Renal cortical epithelial cell (primary cell): ENCODE measurements around the gene COQ5. TPM values are rescaled to one million over a fixed set of nuclear protein-coding genes. Genes with fewer than 3 reads are reported as not detected.
"Not testable (repeated sequence)": the region's sequence is repeated elsewhere in the genome, so short reads cannot be mapped to it uniquely, and the experiment has no call there.

Experiments used
- DNase-seq: peaks from one replicate; pipeline ENCODE4 v3.0.0-alpha.2; 2011; ENCODE audit warnings: low read depth
- total RNA-seq: library from RNA; depleted of rRNA; stranded (reverse); fragments of >200 nt; gene quantifications from 2 replicates; pipeline ENCODE4 v1.2.3, GENCODE V29; 2014

COQ5 gene
- 46.6 and 50.0 TPM in 2 replicates for total RNA-seq

DNA sequence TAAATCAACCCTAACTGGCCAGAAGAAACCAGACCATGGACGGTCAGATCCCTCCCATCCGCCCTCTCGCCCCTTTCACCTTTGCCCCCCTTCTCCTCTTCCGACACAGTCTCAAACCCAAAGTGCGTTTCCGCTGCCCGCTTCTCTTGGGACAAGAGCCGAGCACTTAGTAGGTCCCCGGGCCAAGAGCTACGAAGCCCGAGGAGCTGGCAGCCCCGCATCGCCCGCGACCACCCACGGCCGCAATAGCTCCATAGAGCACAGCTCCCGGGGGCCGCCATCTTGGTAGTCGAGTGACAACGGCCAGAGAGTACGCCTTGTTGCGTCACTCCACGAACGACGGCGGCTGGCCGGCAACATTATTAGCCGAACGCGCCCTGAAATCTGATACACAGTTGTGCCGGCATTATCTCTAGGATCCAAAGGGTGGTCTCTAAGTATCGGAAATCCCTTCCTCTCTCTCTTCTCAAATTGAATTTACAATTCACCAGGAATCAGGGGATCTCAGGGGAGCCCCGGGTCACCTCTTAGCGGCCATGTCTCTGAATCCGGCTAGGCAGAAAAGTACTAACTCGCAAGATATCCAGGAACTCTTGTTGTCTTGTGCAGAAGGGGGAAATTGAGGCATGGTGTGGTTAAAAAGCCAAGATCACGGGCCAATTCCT lies at the start of gene COQ5:
TSS of gene COQ5 (minus strand) at position 298 of the 665 bp plus-strand sequence. CDS start at position 281, 17 bp downstream.
- peak; percentile 64 for DNase-seq

DNA sequence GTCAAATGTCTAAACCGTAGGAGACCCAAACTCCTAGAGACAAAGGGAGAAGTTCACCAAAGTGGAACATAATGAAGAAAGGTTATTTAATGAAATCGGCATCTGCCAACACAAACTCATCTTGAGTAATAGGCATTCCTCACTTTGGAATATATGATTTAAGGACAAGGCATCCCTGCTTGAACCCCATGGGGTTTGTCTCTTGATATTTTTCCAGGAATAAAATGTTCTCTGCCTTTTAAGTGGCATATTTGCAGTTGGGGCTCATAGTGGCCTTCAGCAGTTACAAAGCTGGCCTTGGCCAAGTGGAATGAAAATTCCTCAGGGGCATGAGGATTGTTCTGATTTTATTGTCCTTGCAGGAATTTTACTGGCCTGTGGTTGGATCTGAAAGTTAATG lies 45.1 kb upstream of the COQ5 start:
- DNase-seq, result no peak

- no peak for DNase-seq
Observed at GRCh38 chr12:120573560-120573959, 44.6 kb upstream of the COQ5 start.

DNA sequence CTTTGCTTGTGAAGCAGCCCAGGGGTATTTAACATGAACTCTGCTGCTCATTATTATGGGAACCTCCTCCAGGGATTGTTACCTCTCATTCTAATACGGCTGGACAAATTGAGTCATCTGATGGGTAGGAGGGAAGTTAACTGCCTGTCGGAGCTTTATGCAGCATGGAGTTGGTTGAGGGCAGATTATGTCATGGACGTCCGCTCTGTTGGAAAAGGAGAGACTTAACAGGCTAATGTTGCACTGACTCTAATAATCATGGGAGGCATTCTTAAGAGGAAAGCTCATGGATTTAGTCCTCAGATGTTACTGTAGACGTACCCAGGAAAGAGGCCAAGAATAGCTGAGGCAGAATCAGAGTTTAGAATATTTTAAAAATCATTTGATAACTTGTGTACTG lies 42.3 kb upstream of the COQ5 start:
- no peak for DNase-seq

- DNase-seq, result no peak
Observed at GRCh38 chr12:120563495-120563894, 34.5 kb upstream of the COQ5 start.

GRCh38 chr12:120562906-120563305 lies 33.9 kb upstream of the COQ5 start:
- no peak for DNase-seq

GRCh38 chr12:120557589-120557988 lies 28.6 kb upstream of the COQ5 start:
- DNase-seq, result no peak

- no peak for DNase-seq
Observed at GRCh38 chr12:120554678-120555077, 25.7 kb upstream of the COQ5 start.

DNA sequence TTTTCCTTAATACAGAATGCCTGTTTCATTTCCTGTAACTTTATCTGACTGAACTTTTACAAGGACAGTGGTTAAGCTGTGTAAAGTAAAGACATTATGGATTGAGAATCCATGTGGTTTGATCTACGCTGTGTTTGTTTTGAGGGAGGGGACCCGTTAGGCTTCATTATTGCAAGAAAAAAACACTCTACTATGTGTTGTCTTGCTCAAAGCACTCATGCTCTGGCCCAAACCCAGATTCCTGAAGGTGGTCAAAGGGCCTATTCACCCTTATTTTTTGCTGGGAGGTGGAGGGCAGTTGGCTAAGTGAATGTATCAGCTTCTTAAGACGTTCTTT lies 17.1 kb upstream of the COQ5 start:
- no peak for DNase-seq

GRCh38 chr12:120544691-120545090 lies 15.7 kb upstream of the COQ5 start:
- no peak for DNase-seq

DNA sequence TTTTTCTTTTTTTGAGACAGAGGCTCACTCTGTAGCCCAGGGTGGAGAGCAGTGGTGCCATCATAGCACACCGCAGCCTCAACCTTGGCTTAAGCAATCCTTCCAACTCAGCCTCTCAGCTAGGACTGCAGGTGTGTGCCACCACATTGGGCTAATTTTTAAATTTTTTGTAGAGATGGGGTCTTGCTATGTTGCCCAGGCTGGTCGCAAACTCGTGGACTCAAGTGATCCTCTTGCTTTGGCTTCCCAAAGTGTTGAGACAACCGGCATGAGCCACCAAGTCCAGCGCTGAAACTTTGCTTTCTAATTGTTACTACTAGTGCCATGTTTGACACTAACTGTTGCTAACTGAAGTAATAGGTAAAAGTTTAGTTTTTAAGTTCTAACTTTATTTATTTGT lies 13.2 kb upstream of the COQ5 start:
- DNase-seq, result no peak

GRCh38 chr12:120540445-120540844 lies 11.5 kb upstream of the COQ5 start:
- no peak for DNase-seq

GRCh38 chr12:120539303-120539702 lies 10.3 kb upstream of the COQ5 start:
- DNase-seq, result peak; percentile 68

DNA sequence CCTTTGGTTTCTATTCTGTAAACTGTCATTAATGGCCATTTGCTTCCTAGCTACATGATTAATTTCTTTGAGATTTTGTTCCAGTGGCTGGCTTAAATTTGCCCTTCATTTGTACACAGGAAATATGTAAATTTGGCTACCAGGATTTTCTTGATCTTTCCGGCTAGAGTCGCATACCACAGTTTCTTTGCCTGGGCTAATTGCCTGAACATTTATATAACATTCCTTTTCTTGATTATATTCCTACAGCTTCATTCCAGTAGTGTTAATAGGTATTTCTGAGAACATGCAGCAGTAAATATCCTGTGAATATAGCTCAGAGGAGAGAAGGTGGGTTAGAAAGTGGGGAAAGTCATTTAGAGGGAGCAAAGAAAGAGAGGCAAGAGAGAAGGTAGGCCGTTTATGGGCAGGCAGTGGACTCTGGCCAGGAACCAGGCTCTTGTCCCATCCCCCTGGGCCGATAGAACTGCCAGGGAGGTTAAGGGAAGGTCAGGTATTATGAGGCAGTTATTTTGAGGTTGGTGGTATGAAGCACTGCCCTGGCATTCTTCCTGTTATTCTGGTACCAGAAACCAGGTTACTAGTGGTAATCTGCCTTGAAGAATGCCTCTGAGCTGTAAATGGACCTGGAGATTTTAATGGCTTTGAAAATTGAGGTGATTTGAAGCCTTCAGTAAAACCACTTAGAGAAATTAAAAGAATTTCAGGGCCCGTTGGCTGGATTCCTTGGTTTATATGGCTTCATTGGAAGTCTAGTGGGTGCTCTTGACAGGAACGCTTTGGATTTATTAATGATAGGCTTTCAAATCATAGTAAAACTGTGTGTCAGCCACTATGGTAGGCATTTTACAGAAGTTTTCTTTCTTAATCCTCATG lies 9.6 kb upstream of the COQ5 start:
- DNase-seq, result peak; percentile 93

- DNase-seq, result no peak
Observed at GRCh38 chr12:120537856-120538220, 8.9 kb upstream of the COQ5 start.

DNA sequence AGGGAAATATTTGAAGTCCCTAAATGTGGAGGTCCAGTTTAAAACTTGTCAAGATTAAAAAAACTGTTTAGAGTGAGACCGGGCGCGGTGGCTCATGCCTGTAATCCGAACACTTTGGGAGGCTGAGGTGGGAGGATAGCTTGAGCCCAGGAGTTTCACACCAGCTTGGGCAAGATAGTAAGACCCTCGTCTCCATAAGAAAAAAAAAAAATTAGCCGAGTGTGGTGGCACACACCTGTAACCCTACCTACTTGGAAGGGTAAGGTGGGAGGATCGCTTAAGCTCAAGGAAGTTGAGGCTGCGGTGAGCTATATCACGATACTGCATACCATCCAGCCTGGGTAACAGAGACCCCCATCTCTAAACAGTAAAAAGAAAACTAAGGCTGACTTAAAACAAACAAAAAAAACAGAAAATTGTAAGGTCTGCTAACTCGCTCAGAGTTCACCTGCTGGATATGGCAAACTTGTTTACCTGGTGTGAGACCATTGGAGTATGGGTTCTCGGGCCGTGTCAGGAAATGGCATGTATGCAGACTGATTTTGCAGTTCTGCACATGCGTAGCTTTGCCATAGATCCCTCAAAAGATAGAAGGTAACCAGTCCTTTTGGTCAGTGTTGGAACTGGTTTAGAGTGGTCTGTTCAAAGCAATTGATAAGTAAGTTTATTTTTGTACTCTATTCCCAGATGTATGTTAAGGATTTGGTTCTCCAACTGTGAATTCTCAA lies 7.3 kb upstream of the COQ5 start:
- DNase-seq, result no peak

GRCh38 chr12:120534703-120535655 lies 6.0 kb upstream of the COQ5 start:
- peak; percentile 90 for DNase-seq

DNA sequence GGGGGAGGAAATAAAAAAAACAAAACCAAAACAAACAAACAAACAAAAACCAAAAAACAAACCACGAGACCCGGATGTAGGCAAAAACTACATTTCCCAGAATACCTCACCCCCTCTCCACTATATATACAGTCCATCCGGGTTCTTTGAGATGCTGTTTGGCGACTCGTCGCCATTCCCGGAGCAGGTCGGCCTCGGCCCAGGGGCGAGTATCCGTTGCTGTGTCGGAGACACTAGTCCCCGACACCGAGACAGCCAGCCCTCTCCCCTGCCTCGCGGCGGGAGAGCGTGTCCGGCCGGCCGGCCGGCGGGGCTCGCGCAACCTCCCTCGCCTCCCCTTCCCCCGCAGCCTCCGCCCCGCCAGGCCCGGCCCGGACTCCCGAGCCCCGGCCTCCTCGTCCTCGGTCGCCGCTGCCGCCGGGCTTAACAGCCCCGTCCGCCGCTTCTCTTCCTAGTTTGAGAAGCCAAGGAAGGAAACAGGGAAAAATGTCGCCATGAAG lies 5.3 kb upstream of the COQ5 start, which contains the start of gene RNF10:
TSS of gene RNF10 (plus strand) at position 154 of the 500 bp plus-strand sequence. CDS start 456 bp downstream, outside the sequence.
- peak; percentile 80 for DNase-seq

DNA sequence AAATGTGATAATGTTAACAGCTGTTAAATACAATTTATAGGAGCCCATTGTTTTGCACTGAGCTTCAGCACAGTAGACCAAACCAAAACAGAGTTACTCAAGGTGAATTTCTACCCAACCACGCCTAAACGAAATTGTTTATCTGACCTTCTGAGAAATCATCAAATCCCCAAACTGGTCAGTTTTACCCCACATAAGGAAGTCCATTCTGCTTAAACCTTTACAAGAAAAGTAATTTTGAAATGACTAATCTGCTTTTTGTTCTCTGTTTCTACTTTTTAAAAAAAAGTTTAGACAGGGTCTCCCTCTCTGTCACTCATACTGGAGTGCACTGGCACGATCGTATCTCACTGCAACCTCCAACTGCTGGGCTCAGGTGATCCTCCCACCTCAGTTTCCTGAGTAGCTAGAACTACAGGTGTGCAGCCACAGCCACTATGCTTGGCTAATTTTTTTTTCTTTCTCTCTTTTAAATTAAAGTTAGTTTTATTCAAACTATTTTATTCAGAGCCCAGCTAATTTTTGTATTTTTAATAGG lies 3.8 kb upstream of the COQ5 start:
- DNase-seq, result no peak

DNA sequence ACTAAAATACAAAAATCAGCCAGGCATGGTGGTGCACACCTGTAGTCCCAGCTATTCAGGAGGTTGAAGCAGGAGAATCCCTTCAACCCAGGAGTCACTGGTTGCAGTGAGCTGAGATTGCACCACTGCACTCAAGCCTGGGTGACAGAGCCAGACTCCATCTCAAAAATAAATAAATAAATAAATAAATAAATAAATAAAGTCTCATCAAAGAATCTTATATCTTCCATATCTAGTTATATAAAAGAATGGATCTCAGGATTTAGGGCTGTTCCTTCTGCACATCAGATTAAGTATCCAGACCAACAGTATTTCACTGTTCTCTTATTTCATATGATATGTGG lies 1.4 kb upstream of the COQ5 start:
- not testable (repeated sequence) for DNase-seq
